ENCODE measurements around the gene PPP1R3G.

Gene PPP1R3G

DNA sequence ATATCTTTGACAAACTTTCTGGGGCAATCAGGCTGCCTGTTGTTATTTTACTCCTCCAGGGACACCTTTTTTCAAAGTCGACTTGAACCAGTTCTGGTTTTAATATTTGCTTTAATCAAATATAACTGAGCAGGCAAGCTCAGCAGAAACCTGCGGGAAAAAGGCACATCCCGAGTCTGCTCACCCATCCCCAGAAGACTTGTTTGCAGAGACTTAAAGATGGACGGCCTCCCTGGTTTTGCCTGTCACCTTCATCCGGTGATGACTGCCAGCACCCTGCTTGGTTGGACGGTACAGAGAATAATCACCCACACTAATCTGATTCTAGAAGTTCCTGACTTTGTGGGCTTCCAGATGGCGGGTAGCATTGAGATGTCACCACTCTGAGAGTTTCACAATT is 36.8 kb downstream of the PPP1R3G start:
- no peak for DNase-seq

DNA sequence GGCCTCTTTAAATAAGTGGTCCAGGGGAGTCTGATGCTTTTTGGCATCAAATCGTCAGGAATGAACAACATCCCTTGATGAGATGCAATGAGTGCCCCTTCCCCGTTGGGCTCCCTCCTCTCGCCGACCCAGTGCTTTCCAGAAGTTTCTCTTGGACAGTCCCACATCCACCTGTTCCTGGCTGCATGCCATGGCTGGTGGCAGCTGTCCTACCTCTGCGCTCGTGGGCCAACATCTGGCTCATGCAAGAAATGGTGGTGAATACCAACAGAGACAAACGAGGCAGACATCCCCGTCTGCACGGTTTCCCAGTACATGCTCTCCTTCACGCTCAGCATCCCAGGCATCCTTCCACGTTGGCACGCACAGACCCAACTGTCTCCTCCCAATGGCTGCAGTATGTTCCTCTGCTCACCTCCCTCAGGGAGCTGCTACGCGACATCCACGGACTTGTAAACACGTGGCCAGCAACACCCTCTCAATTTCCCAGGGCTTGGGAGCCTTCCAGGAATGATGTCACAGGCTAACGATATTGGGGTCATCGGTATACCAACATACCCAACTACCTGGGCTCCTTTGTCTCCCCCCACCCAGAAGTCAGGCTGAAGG is 37.5 kb downstream of the PPP1R3G start:
- DNase-seq, result no peak

DNA sequence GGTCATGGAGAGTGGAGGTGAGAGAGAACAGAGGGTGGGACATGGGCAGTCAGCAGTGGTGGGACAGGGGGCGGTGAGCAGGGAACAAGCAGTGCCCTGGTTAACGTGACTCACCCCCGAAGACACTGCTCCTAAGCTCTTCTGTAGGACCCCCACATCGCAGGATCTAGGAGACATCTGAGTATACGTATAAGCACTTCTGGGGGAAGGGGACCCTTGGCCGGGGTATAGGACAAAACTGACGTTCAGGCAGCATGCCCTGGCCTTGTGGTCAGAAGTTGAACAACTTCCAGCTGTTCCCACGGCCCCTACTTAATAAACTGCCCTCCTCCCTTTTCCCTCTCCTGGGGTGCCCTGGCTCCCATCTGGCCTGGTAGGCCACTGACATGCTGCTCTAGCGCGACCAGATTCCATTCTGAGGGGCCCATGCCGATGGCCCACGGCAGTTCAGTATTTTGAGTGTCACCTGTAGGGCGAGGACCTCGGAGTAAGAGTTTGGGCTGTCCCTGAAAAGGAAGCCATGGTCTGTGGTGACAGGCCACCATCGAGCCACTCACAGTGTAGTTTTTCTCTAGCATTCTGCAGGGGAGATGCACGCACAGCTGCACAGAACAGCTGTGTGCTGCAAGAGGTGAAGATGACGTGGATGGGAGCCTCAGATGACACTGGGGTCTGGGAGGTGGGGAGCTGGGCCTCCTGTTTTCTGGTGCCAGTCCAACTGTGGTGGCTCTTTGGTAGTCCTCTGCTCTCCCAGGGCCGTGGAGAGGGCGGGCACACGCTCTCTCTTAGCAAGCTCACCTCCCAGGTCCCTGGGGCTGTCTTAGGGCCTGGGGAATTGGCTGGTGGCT is 38.4 kb downstream of the PPP1R3G start:
- DNase-seq, result no peak

DNA sequence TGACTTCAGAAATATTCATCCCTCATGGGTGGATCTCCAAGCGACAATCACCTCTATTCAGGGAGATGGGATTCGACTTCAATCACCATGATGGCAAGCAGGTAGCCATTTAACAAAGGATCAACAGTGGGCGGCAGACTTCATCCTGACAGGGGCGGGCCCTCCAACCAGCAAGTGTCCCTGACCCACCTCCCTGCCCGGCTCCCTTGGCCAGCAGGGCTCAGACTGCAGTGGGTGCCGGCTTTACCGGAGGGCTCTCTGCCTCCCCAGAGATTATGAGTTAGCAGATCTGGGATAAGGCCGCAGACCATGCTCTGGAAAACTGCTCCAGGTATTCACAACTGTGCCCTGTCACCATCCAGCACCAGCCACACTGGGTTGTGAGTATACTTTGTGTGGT is 39.4 kb downstream of the PPP1R3G start:
- no peak for DNase-seq

DNA sequence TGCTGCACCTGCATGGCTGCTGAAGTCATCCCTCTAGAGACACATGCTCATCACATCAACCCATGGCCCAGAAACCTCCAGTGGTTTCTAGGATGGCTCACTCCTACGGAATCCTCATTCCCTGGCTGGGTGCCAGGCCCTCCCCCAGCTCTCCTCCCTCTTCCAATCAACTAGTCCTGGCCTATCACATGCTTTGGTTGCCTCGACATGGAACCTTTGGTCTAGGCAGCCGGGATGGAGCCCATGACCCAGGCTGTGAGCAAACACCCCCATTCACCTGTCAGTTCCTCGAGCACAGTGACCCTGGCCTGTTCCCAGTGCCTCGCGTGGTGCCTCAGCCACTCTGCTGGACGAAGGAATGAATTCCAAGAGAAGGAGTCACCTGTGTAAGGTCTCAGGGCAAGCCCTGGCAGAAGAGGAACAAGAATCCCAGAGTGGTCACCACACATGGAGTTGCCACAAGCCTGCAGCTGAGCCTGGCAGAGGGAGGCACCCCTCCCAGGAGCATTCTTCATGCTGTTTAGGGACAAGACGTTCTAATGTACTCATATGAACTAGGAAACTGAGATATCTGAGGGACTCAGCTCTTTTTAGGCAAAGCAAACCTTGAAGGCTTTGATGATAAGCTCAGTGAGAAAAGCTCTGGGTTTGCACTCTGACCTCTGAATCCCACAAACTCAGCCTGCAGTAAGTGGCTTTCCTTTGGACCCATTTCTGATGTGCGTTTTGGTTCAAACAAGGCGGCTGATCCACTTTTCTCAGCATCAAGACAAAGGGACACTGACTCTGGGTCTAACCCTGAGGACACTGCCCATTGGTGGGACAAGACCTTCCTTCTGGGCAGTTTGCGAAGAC is 40.2 kb downstream of the PPP1R3G start:
- DNase-seq, result no peak

DNA sequence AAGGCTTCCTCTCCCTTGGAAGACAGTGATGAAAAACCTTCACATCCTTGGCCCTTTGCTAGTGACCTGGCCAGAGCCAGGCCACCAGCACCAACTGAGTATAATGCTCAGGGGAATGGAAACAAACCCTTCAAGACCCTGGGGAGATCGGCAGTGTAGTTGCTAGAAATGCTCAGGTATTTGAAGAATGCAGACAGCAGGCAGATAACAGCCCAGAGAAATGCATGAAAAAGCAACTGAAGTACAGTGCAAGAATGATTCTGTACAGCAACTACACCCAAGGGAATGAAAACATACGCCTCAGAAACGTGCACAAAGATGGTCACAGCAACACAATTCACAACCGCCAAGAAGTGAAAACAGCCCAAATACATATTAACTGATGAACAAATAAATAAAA is 41.1 kb downstream of the PPP1R3G start:
- DNase-seq, result no peak

DNA sequence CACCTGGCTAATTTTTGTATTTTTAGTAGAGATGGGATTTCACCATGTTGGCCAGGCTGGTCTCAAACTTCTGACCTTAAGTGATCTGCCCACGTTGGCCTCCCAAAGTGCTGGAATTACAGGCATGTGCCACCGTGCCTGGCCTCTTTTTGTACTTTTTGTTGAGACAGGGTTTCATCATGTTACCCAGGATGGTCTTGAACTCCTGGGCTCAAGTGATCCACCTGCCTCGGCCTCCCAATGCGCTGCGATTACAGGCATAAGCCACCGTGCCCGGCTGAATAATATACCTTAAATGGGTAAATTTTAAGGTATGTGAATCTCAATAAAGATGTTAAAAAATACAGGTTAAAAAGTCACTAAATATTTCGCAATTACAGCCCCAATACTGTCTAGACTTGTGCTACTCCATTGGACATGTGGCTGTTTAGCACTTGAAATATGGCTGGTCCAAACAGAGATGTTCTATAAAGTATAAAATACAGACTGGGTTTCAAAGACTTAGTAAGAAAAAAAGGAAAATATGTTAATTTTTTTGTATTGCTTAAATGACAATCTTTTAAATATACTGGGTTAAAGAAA is 42.1 kb downstream of the PPP1R3G start:
- DNase-seq, result no peak

DNA sequence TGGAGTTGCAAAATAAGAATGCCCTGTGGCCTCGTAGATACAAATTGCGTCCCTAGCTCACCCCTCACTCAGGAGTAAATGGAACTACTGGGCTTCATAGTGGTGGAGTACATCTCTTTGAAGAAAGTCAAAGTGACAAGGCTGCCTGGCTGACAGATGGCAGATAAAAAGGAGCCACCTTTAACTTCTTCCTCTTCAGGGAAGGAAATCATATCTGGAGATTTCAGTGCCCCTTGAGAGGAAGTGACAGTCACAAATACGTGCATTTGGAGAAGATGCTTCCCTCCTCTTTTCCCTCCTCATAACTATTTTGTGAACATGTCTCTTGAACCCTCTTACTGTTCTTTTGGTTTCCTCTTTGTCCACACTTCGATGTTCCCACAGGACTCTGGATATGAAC is 43.2 kb downstream of the PPP1R3G start:
- DNase-seq, result no peak

DNA sequence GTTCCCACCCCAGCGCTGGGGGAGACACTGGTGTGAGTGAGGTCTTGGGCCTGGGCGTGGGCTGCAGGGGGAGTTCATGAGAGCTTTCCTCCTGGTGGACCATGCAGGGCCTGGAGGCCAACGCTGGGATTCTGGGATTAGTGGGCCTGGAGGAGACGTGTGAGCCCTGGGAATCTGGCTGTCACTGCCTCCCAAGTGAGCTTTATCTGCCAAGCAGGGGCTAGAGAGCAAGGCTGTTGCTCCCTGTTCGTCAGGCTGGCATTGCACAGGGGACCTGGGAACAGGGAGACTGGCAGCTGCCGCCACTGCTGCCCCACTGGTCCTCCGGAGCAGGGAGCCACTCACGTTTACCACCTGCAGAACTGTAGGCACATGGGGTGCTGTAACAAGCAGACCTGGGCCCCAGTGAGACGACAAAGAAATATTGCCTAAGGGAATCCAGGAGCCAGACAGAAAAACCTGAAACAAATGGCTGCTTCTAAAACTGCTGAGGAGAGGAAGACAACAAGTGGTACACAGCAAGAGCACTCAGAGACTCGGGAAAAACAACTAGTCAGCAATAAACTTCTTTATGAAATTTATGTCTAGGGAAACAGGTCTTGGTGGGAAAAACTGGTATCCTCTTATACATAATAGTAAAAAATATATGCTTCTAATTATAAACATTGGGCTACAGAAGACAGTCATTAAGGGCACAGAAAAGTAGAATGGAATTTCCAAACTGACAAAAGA is 45.2 kb downstream of the PPP1R3G start:
- DNase-seq, result no peak

DNA sequence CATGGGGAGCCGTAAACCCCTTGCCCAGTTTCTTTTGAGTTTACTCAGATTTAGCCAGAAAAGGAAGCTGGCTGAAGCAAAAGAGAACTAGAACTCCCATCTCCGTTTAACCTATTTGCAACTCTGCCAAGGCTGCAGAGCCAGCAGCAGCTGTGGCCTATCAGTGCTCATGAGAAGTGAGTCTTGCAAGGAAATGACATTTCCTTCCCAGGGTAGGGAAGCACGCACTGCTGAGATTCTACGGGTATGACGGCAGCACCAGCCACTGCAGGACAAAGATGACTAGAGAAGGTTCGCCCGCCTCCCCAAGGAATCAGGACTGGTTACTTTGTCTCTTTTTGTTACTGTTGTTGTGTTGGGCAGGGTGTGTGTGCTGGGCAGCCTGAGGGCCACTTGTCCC is 47.6 kb downstream of the PPP1R3G start:
- no peak for DNase-seq

DNA sequence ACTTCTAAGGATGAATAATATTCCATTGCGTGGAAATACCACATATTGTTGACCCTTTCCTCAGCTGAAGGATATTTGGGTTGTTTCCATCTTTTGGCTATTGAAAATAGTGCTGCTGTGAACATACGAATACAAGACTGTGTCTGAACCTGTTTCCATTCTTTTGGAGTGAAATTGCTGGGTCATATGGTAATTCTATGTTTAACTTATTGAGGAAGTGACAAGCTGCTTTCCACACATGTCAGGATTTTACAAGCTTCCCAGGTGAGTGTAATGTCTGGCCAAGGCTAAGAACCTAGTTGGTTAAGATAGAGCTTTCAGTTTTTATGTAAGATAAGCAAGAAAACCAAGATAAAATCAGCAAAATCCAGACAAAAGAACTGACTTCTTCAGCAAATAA is 48.8 kb downstream of the PPP1R3G start:
- DNase-seq, result no peak

DNA sequence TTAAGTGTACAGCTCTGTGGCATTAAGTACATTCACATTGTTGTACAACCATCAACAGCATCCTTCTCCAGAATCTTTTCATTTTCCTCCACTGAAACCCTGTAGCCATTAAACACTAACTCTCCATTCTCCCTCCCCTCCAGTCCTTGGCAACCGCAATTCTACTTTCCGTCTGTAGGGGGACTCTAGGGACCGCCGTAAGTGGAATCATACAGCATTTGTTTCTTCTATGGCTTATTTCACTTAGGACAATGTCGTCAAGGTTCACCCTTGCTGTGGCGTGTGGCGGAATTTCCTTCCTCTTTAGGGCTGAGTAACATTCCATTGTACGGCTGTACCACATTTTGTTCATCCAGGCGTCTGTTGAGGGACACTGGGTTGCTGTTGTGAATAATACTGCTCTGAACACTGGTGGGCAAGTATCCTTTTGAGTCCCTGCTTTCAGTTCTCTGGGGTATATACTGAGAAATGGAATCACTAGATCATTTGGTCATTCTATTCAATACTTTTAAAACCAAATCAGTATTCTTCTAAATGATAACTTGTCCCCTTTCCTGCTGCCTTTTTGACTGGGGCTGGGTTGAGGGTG is 50.7 kb downstream of the PPP1R3G start:
- DNase-seq, result peak; percentile 72

DNA sequence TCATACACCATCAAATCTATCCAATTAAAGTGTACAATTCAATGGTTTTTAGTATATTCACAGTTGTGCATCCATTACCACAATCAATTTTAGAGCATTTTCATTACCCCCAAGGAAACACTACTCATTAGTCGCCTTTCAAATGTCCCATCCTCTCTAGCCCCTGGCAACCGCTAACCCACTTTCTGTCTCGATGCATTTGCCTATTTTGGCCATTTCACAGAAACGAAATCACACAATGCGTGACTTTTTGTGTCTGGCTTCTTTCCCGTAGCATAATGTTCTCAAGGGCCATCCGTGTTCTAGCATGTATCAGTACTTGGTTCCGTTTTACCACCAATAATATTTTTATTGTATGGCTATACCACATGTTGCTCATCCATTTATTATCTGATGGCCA is 51.7 kb downstream of the PPP1R3G start:
- no peak for DNase-seq
